ENCODE results near the gene FBXO34.

Gene FBXO34

GRCh38 chr14:55318694-55319093 is 47.5 kb downstream of the FBXO34 start:
- Histone ChIP-seq H3K4me2 (no peak overlapping the region), H3K36me3 (peaks cover 71% of the 10 kb centered on the region), H3K27ac (no peak overlapping the region), H4K20me1 (peaks cover 3% of the 10 kb centered on the region; the same call in 1 of the 2 replicates), H3K4me3 (no peak overlapping the region), H3K4me1 (no peaks in the 10 kb centered on the region), H3K9me3 (peaks cover 58% of the 10 kb centered on the region), H3K27me3 (no peaks in the 10 kb centered on the region), H3K9ac (no peak overlapping the region)
- TF ChIP-seq Cebpa-rat (IDR thresholded peaks at IDR 0.05), result no peak

- H3K27me3 ChIP-seq, result no peaks in the 10 kb centered on the region
- no peak overlapping the region for H3K9ac ChIP-seq
- H3K4me1 ChIP-seq, result peaks cover 7% of the 10 kb centered on the region; the same call in 1 of the 2 replicates
- TF ChIP-seq Cebpa-rat (IDR thresholded peaks at IDR 0.05), result no peak
- H3K27ac ChIP-seq, result no peak overlapping the region
- peaks cover 41% of the 10 kb centered on the region for H3K36me3 ChIP-seq
- H4K20me1 ChIP-seq, result peaks cover 54% of the 10 kb centered on the region
- H3K4me2 ChIP-seq, result no peak overlapping the region
- H3K9me3 ChIP-seq, result peaks cover 25% of the 10 kb centered on the region
- H3K4me3 ChIP-seq, result no peak overlapping the region
These were observed 52.7 kb downstream of the FBXO34 start for GRCh38 chr14:55323910-55324309.

GRCh38 chr14:55324812-55325211 is 53.6 kb downstream of the FBXO34 start:
- H3K9ac ChIP-seq, result no peak overlapping the region
- peaks cover 63% of the 10 kb centered on the region for H4K20me1 ChIP-seq
- peaks cover 35% of the 10 kb centered on the region for H3K36me3 ChIP-seq
- no peak for TF ChIP-seq Cebpa-rat (IDR thresholded peaks at IDR 0.05)
- H3K27me3 ChIP-seq, result no peaks in the 10 kb centered on the region
- H3K4me3 ChIP-seq, result no peak overlapping the region
- H3K4me2 ChIP-seq, result no peak overlapping the region
- peaks cover 20% of the 10 kb centered on the region for H3K9me3 ChIP-seq
- peaks cover 8% of the 10 kb centered on the region; the same call in 1 of the 2 replicates for H3K4me1 ChIP-seq
- H3K27ac ChIP-seq, result no peak overlapping the region

DNA sequence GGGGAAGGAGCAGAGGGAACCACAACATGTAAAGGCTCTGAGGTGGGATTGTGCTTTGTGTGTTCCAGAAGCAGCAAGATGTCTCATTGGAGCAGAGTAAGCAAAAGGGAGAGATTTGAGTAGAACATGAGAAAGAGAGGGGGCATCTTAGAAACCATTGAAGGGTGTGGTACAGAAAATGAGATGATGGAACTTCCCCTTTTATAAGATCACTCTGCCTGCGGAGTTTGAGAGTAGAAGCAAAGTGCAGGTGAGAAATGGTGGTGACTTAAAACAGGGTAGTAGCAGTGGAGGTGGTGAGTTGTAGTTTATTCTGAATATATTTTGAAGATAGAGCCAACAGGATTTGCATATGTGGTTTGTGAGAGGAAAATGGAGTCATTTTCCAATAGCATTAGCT is 56.0 kb downstream of the FBXO34 start:
- Histone ChIP-seq H3K36me3 (peaks cover 18% of the 10 kb centered on the region), H3K4me3 (no peak overlapping the region), H3K9me3 (peaks cover 4% of the 10 kb centered on the region; the same call in 1 of the 2 replicates), H3K27me3 (no peaks in the 10 kb centered on the region), H3K4me1 (peaks cover 8% of the 10 kb centered on the region; the same call in 1 of the 2 replicates), H3K9ac (no peak overlapping the region), H3K4me2 (no peak overlapping the region), H4K20me1 (peaks cover 79% of the 10 kb centered on the region), H3K27ac (no peak overlapping the region)
- no peak for TF ChIP-seq Cebpa-rat (IDR thresholded peaks at IDR 0.05)

DNA sequence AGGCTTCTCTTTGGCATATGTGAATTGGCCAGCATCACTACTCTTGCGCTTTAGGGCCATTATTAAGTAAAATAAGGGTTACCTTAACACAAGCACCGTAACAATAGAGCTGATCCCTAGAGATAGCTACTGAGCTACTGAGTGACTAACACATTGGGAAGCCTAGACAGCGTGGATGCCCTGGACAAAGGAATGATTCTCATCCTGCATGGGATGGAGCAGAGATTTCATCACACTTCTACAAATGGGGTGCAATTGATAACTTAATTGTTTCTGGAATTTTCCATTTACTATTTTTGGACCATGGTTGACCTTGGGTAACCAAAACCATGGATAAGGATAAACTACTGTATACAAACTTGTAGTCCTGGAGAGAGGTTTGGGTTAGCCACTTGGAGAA is 57.1 kb downstream of the FBXO34 start:
- H3K27ac ChIP-seq, result no peak overlapping the region
- H3K36me3 ChIP-seq, result peaks cover 13% of the 10 kb centered on the region
- no peak overlapping the region for H3K4me2 ChIP-seq
- no peaks in the 10 kb centered on the region for H3K27me3 ChIP-seq
- H3K4me1 ChIP-seq, result peaks cover 16% of the 10 kb centered on the region
- H3K4me3 ChIP-seq, result no peak overlapping the region
- H4K20me1 ChIP-seq, result peaks cover 91% of the 10 kb centered on the region
- no peak for TF ChIP-seq Cebpa-rat (IDR thresholded peaks at IDR 0.05)
- H3K9me3 ChIP-seq, result peaks cover 3% of the 10 kb centered on the region; the same call in 1 of the 2 replicates
- no peak overlapping the region for H3K9ac ChIP-seq

DNA sequence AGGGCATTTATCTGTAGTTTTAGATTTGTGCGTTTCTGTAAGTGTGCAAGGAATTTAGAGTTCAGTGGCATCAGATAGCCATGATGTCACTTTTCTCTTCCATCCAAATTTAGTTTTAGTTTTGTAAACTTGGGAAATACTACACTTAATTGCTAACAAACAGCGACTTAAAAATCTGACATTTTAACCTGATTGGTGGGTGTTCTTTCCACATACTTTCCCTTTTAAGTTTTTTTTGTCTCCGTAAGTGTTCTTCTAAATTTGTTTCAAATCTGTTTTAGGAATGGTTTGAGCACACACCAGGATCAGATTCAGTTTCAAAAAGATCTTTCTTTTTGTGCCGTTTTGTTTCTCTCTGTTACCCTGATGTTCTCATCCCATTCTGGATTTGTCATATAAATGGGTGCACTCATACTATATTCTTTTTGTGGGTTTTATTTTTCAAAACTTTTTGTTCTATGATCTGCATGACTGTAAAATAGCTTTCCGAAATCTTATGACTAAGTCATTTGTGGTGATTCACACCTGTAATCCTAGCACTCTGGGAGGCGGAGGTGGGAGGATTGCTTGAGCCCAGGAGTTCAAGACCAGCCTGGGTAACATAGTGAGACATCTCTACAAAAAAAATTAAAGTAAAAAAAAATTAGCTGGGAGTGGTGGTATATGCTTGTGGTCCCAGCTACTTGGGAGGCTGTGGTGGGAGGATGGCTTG is 58.9 kb downstream of the FBXO34 start:
- H4K20me1 ChIP-seq, result peaks cover 92% of the 10 kb centered on the region

DNA sequence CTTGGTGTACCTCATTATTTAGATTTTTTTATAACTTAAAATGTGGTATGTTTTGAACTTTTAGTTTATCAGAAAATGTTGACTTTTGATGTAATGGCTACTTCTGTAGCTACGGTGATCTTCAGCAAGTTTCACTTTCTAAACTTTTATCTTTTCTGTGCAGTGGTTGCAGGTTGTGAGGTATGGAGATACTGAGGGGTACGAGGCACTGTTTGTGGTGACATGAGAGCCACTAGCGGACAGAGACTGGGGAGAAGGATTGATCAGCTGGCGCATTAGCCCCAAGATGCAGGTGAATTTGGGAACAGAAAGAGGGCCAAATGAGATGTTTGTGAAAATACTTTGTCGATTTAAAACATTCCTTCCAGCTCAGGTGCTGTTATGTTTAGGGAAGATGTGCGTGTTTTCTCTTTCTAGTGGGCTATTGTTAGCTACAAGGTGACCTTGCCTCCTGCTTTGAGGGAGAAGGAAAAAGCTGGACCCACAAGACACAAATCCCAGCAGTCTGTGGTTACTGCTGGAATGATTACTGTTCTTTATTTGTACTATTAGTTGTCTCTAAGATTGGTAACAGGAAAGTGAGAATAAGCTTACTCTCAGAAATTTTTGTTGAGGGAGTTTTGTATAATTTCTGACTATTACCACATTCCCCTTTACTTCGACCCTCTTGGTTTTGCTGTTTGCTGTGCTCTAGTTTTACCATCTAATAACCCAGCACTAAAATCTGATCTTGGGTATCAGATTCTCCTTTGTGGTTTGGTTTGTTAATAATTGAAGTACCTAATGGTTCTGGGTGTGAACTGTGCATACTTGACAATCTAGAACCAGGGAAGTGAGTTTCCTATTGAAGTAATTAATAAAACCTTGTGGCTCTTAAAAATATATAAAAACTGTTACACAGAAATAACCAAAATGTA is 61.7 kb downstream of the FBXO34 start:
- peaks cover 5% of the 10 kb centered on the region; the same call in 1 of the 2 replicates for H3K36me3 ChIP-seq
- no peak overlapping the region for H3K4me3 ChIP-seq
- H3K4me2 ChIP-seq, result no peak overlapping the region
- peaks cover 16% of the 10 kb centered on the region for H3K4me1 ChIP-seq
- peaks cover 89% of the 10 kb centered on the region for H4K20me1 ChIP-seq
- H3K27me3 ChIP-seq, result no peaks in the 10 kb centered on the region
- H3K27ac ChIP-seq, result no peak overlapping the region
- H3K9me3 ChIP-seq, result no peaks in the 10 kb centered on the region
- H3K9ac ChIP-seq, result no peak overlapping the region
- no peak for TF ChIP-seq Cebpa-rat (IDR thresholded peaks at IDR 0.05)

More for the DNA sequence above, 58.9 kb downstream of the FBXO34 start:
- H3K36me3 ChIP-seq, result no peaks in the 10 kb centered on the region
- H3K27ac ChIP-seq, result no peak overlapping the region
- no peak overlapping the region for H3K9ac ChIP-seq
- peaks cover 16% of the 10 kb centered on the region for H3K4me1 ChIP-seq
- H3K9me3 ChIP-seq, result no peaks in the 10 kb centered on the region
- no peaks in the 10 kb centered on the region for H3K27me3 ChIP-seq
- no peak overlapping the region for H3K4me3 ChIP-seq
- TF ChIP-seq Cebpa-rat (IDR thresholded peaks at IDR 0.05), result no peak
- H3K4me2 ChIP-seq, result no peak overlapping the region

GRCh38 chr14:55333711-55334485 is 62.7 kb downstream of the FBXO34 start:
- H3K4me2 ChIP-seq, result no peak overlapping the region
- peaks cover 86% of the 10 kb centered on the region for H4K20me1 ChIP-seq

DNA sequence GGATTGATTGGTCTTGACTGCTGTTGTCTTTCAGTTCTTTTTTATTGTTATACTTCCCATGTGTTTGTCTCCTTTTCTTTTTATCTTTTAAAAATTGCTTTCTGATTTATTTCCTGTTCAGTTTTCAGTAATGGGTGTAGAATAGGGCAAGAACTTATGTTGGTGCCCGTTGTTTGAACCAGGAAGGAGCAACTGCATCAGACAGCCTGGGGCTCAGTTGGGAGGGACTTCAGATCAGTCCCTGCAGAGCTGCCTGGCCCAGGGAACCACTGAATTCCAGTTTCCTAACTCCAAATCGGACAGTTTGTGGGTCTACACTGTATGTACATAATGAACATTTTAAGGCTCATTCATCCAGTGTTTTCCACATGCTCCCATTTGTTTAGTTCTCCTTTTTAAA is 64.9 kb downstream of the FBXO34 start:
- Histone ChIP-seq H3K9ac (no peak overlapping the region), H3K27ac (no peak overlapping the region), H4K20me1 (peaks cover 86% of the 10 kb centered on the region), H3K9me3 (no peaks in the 10 kb centered on the region), H3K4me3 (no peak overlapping the region), H3K36me3 (peaks cover 5% of the 10 kb centered on the region; the same call in 1 of the 2 replicates), H3K4me1 (peaks cover 8% of the 10 kb centered on the region), H3K4me2 (no peak overlapping the region), H3K27me3 (no peaks in the 10 kb centered on the region)
- no peak for TF ChIP-seq Cebpa-rat (IDR thresholded peaks at IDR 0.05)

More at GRCh38 chr14:55333711-55334485, 62.7 kb downstream of the FBXO34 start:
- Histone ChIP-seq H3K9me3 (no peaks in the 10 kb centered on the region), H3K4me1 (peaks cover 9% of the 10 kb centered on the region), H3K36me3 (peaks cover 5% of the 10 kb centered on the region; the same call in 1 of the 2 replicates), H3K9ac (no peak overlapping the region), H3K27me3 (no peaks in the 10 kb centered on the region), H3K27ac (no peak overlapping the region), H3K4me3 (no peak overlapping the region)
- TF ChIP-seq Cebpa-rat (IDR thresholded peaks at IDR 0.05), result no peak

All from BLaER1 (cell line).